ENCODE measurements around the gene FAXDC2. TPM values are rescaled to one million over a fixed set of nuclear protein-coding genes. Genes with fewer than 3 reads are reported as not detected.

FAXDC2 gene
- total and polyA plus RNA-seq, 2 donors (not counting 1 experiment from before 2014, with no cell fraction given): 11.9 to 20.6 TPM

DNA sequence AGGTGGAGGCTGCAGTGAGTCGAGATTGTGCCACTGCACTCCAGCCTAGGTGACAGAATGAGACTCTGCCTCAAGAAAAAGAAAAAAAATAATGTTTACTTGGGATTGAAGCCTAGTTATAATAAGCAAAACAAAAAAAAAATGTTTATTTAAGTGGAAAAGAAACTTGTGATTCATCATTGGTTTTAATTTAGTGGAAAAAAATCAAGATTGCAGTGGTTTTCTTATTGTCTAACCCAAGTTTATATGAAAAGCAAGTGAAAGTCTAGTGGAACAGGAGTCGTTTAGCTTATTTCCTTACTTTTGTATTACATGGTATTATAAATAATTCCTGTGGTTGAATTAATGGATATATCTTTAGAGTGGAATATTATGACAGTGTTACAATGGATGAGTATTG is 16.4 kb upstream of the FAXDC2 start:
- H3K36me3 ChIP-seq (ENCODE audit: control insufficient read depth, insufficient read depth, low read length): peaks cover 9% of the 10 kb centered on the region
- peaks cover 34% of the 10 kb centered on the region for H3K79me2 ChIP-seq (ENCODE audit: control insufficient read depth, insufficient read depth, low read length)
- no peaks in the 10 kb centered on the region for H3K27me3 ChIP-seq (ENCODE audit: control insufficient read depth, insufficient read depth, low read length)
- no peak overlapping the region for H3K4me3 ChIP-seq (replicated peaks in 1 of 4; ENCODE audit: control extremely low read depth in 1 of 4, insufficient read depth in 1 of 4, low read depth in 3 of 4, low read length in 4 of 4)
- H4K20me1 ChIP-seq (ENCODE audit: control insufficient read depth, extremely low read depth, insufficient read depth, low read length): no peaks in the 10 kb centered on the region
- H3K9ac ChIP-seq (ENCODE audit: insufficient read depth, low read length): no peak overlapping the region
- no peak overlapping the region for H3K27ac ChIP-seq (ENCODE audit: insufficient read depth, low read length)
- no peak for TF ChIP-seq EZH2 (IDR thresholded peaks at IDR 0.05; ENCODE audit: low read length, missing control alignments)
- TF ChIP-seq, protein P1, sequence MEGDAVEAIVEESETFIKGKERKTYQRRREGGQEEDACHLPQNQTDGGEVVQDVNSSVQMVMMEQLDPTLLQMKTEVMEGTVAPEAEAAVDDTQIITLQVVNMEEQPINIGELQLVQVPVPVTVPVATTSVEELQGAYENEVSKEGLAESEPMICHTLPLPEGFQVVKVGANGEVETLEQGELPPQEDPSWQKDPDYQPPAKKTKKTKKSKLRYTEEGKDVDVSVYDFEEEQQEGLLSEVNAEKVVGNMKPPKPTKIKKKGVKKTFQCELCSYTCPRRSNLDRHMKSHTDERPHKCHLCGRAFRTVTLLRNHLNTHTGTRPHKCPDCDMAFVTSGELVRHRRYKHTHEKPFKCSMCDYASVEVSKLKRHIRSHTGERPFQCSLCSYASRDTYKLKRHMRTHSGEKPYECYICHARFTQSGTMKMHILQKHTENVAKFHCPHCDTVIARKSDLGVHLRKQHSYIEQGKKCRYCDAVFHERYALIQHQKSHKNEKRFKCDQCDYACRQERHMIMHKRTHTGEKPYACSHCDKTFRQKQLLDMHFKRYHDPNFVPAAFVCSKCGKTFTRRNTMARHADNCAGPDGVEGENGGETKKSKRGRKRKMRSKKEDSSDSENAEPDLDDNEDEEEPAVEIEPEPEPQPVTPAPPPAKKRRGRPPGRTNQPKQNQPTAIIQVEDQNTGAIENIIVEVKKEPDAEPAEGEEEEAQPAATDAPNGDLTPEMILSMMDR (conservative IDR thresholded peaks at IDR 0.05 in 1 of 2, IDR thresholded peaks at IDR 0.05 in 1 of 2; ENCODE audit: low read depth in 1 of 2, low read length in 2 of 2): no peak
- no peak overlapping the region for H3K4me2 ChIP-seq (ENCODE audit: extremely low read depth, insufficient read depth, low read length)
- H2AFZ ChIP-seq (ENCODE audit: low read length): no peak overlapping the region
- peaks cover 6% of the 10 kb centered on the region for H3K4me1 ChIP-seq (ENCODE audit: control insufficient read depth, extremely low read depth, insufficient read depth, low read length)
- H3K9me3 ChIP-seq (ENCODE audit: control insufficient read depth, insufficient read depth, low read depth, low read length): no peaks in the 10 kb centered on the region
- DNase-seq (ENCODE audit: low read depth in 2 of 2): peak; percentile 15 to 17

DNA sequence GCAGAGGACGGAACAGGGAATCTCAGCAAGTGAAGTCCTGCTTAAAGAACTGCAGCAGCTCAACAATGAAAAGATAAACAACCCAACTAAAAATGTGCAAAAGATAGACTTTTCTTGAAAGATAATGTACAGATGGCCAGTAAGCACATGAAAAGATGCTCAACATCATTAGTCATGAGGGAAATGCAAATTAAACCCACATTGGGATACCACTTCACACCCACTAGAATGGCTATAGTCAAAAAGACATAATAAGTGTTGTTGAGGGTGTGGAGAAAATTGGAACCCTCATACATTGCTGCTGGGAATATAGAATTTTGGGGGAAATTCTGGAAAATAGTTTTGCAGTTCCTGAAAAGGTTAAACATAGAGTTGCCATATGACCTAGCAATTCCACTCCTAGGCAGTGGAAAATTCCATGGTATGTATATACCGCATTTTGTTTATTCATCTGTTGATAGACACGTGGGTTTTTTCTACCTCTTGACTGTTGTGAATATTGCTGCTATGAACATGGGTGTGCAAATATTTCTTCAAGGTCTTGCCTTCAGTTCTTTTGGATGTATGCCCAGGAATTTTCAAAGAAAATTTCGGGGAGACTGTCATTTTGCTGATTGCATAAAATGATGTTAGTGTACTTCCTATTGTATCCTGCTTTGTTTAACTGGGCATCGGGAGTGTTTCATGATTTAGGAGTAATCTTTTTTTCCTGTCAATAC is 15.2 kb upstream of the FAXDC2 start:
- DNase-seq (ENCODE audit: low read depth in 2 of 2): no peak
- H3K4me2 ChIP-seq (ENCODE audit: extremely low read depth, insufficient read depth, low read length): no peak overlapping the region
- peaks cover 6% of the 10 kb centered on the region for H3K36me3 ChIP-seq (ENCODE audit: control insufficient read depth, insufficient read depth, low read length)
- no peaks in the 10 kb centered on the region for H3K9me3 ChIP-seq (ENCODE audit: control insufficient read depth, insufficient read depth, low read depth, low read length)
- TF ChIP-seq, protein P1 (conservative IDR thresholded peaks at IDR 0.05 in 1 of 2, IDR thresholded peaks at IDR 0.05 in 1 of 2; ENCODE audit: low read depth in 1 of 2, low read length in 2 of 2): no peak
- no peak for TF ChIP-seq EZH2 (IDR thresholded peaks at IDR 0.05; ENCODE audit: low read length, missing control alignments)
- H4K20me1 ChIP-seq (ENCODE audit: control insufficient read depth, extremely low read depth, insufficient read depth, low read length): no peaks in the 10 kb centered on the region
- peaks cover 46% of the 10 kb centered on the region for H3K79me2 ChIP-seq (ENCODE audit: control insufficient read depth, insufficient read depth, low read length)
- no peak overlapping the region for H3K9ac ChIP-seq (ENCODE audit: insufficient read depth, low read length)
- H2AFZ ChIP-seq (ENCODE audit: low read length): no peak overlapping the region
- peaks cover 6% of the 10 kb centered on the region for H3K4me1 ChIP-seq (ENCODE audit: control insufficient read depth, extremely low read depth, insufficient read depth, low read length)
- no peaks in the 10 kb centered on the region for H3K27me3 ChIP-seq (ENCODE audit: control insufficient read depth, insufficient read depth, low read length)
- H3K27ac ChIP-seq (ENCODE audit: insufficient read depth, low read length): no peak overlapping the region
- no peak overlapping the region for H3K4me3 ChIP-seq (replicated peaks in 1 of 4; ENCODE audit: control extremely low read depth in 1 of 4, insufficient read depth in 1 of 4, low read depth in 3 of 4, low read length in 4 of 4)

DNA sequence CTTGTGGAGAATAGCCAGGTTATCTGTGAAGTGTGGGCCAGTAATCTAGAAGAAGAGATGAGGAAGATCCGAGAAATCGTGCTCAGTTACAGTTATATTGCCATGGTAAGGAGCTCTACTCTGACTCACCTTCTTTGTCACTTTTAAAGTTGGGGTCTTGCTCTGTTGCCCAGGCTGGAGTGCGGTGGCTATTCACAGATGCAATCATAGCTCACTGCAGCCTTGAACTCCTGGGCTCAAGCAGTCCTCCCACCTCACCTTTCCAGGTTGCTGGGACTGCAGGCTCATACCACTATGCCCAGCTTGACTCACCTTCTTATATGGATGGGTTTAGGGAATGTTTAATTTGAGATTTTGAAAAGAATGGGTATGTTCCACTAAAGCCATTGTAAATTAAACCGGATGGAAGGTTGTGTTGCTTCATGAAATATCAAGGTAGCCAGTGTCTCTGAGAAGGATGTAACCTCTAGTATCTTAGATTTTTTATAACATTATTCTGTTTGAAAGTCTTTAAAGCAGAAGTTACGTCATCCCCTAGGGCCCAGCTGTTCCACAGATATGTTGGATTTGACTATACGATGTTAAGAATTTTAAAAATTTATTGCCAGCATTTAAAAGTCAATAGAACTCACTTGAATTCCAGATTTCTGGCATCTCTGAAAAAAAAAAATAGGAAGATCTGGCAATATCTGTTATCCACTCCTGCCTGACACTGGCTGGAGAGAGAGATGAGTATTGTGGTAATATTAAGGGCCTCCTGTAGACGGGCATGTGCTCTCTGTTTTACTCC is 13.1 kb upstream of the FAXDC2 start:
- Histone ChIP-seq H3K36me3 (ENCODE audit: control insufficient read depth, insufficient read depth, low read length) (peaks cover 4% of the 10 kb centered on the region), H3K4me3 (replicated peaks in 1 of 4; ENCODE audit: control extremely low read depth in 1 of 4, insufficient read depth in 1 of 4, low read depth in 3 of 4, low read length in 4 of 4) (no peak overlapping the region), H2AFZ (ENCODE audit: low read length) (no peak overlapping the region), H3K9ac (ENCODE audit: insufficient read depth, low read length) (no peak overlapping the region), H3K79me2 (ENCODE audit: control insufficient read depth, insufficient read depth, low read length) (peaks cover 66% of the 10 kb centered on the region), H3K27me3 (ENCODE audit: control insufficient read depth, insufficient read depth, low read length) (no peaks in the 10 kb centered on the region), H3K9me3 (ENCODE audit: control insufficient read depth, insufficient read depth, low read depth, low read length) (no peaks in the 10 kb centered on the region), H3K27ac (ENCODE audit: insufficient read depth, low read length) (no peak overlapping the region), H4K20me1 (ENCODE audit: control insufficient read depth, extremely low read depth, insufficient read depth, low read length) (no peaks in the 10 kb centered on the region), H3K4me2 (ENCODE audit: extremely low read depth, insufficient read depth, low read length) (no peak overlapping the region), H3K4me1 (ENCODE audit: control insufficient read depth, extremely low read depth, insufficient read depth, low read length) (peaks cover 11% of the 10 kb centered on the region)
- TF ChIP-seq, protein P1 (conservative IDR thresholded peaks at IDR 0.05 in 1 of 2, IDR thresholded peaks at IDR 0.05 in 1 of 2; ENCODE audit: low read depth in 1 of 2, low read length in 2 of 2): no peak
- TF ChIP-seq EZH2 (IDR thresholded peaks at IDR 0.05; ENCODE audit: low read length, missing control alignments): no peak
- no peak for DNase-seq (ENCODE audit: low read depth in 2 of 2)

All from fibroblast of lung (primary cell).